Measurements from ENCODE around the gene MYO1D.
A peak's percentile ranks its signal among the peaks of the same experiment; 100 is the strongest.
"Not testable (repeated sequence)": the region's sequence is repeated elsewhere in the genome, so short reads cannot be mapped to it uniquely, and the experiment has no call there.

MYO1D gene

GRCh38 chr17:32876417-32877163, at the start of gene MYO1D:
MYO1D (minus strand) TSS chr17:32877124; CDS start chr17:32876872, 252 bp downstream.
- DNase-seq: no peak

DNA sequence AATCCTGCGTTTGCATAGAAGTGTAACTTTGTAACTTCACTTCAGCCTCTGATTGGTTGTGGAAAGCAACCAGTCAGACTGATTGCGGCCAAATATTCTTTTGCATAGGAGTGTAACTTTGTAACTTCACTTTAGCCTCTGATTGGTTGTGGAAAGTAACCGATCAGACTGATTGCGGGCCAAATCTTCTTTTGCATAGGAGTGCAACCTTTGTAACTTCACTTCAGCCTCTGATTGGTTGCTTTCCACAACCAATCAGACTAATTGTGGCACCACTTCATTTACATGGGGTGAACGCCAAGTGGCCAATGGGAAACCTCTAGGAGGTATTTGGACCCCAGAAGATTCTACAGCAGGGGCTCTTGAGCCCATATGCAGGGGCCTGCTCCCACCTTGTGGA, 49.3 kb upstream of the MYO1D start:
- no peak for DNase-seq

DNA sequence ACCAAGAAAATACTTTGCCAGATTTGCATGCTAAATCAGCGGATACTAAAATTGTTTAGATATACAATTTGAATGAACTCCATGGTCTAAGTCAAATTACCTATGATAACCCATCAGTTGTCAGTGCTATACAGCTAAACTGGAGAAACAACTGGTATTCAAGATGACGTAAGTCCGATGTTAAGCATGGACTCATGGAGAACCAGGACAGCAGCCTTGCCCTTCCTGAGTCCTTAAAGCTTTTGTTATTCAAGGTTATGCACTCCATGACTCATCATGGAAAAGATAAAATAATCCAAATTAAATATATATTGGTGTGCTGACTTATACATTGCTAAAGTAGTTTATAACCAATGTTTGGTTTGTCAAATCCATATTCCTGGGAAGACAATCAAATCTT, 47.0 kb upstream of the MYO1D start:
- not testable (repeated sequence) for DNase-seq

DNA sequence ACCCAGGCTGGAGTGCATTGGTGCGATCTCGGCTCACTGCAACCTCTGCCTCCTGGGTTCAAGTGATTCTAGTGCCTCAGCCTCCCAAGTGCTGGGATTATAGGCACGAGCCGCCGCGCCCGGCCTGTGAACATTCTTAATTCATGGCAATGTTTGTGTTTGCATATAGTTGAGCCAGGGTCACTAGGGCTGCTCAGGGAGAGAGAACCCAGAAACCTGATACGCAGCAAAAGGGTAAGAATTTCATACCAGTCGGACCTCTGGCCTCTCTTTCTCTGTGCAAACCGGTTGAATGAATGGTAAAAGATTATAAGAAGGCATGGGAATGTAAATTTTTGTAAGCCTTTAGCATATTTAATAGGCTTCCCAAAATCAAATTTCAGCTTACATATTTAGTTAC, 44.1 kb upstream of the MYO1D start:
- no peak for DNase-seq

DNA sequence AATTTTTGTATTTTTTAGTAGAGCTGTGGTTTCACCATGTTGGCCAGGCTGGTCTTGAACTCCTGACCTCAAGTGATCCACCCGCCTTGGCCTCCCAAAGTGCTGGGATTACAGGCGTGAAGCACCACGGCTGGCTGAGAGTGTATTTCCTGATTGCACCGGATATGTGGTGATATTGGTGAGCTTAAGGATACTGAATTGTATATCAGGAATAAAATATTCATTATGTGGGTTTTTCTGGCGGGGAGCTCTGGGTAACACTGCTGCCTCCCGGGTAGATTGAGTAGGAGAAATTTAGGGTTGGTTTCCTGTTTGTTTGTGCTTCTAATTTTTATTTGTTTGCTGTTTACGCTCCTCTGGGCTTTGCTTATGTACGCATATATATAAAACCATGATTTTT, 43.4 kb upstream of the MYO1D start:
- no peak for DNase-seq

GRCh38 chr17:32919876-32920275, 43.0 kb upstream of the MYO1D start:
- DNase-seq: not testable (repeated sequence)

DNA sequence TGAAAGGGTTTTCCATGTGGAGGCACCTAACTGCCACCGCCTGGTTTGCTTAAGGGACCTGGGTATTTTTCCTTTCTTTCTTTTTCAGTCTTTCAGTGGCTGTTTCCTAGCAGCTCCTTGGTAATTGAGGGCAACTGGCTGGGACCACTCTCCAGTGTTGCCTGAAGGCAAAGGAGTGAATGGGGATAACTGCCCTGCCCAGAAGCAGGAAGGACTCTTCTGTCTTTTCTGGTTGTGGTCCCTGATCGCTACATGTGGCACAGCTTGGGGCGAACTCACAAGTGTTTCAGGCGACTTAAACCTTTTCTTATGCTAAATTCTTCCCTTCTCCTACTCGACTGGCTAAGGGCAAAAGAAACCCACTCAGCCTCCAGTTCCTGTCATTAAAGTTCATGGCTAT, 40.9 kb upstream of the MYO1D start:
- DNase-seq: no peak

DNA sequence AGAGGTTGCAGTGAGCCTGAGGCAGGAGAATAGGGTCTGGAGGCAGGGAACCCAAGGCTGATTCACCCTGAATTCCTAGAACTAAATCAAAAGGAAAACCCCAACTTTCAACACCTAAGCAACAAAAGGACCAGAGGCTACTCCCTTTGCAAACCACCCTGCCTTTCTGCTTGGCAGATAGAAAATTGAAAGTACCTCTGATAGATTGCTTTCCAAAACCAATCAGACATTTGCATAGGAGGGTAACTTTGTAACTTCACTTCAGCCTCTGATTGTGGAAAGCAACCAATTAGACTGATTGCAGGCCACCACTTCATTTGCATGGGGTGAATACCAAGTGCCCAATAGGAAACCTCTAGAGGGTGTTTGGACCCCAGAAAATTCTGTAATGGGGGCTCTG, 40.2 kb upstream of the MYO1D start:
- DNase-seq: no peak

DNA sequence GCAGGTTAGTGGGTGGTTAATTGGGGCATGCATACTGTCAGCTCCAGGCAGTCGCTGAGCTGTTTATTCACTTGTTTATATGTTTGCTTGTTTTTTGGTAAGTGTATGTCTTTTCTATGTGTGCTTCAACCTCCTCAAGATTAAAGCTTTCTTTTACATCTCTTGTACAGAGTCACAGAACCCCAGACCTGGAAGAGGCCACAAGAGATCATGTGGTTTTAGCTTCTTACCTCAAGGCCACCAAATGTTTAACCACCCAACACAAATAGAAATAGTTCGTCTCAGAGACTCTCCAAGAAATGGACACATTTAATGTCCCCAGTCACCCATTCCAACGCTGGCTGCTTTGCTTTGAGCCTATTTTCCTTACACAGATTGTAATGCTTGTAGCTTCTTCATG, 39.2 kb upstream of the MYO1D start:
- no peak for DNase-seq

- DNase-seq: no peak
Measured at GRCh38 chr17:32915245-32915644, 38.3 kb upstream of the MYO1D start.

GRCh38 chr17:32914181-32914580, 37.3 kb upstream of the MYO1D start:
- DNase-seq: no peak

DNA sequence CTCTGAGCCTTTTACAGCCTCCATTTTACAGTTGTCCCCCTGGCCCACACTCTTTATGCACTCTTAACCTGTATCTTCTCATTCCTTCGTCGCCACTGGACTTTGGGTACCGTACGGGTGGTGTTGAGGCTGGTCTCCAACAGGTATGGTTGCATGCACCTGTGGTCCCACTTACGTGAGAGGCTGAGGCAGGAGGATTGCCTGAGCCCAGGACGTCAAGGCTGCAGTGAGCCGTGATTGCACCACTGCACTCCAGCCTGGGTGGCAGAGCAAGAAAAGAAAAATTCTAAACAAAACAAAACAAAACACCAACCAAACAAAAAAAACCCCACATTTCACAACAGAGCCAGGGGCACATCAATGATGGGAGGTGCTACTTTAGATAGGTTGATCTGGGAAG, 36.7 kb upstream of the MYO1D start:
- DNase-seq: no peak

- DNase-seq: no peak
Measured at GRCh38 chr17:32912218-32912897, 35.4 kb upstream of the MYO1D start.

GRCh38 chr17:32910769-32911168, 33.8 kb upstream of the MYO1D start:
- DNase-seq: no peak

- DNase-seq: peak; percentile 18
Measured at GRCh38 chr17:32909787-32910369, 33.0 kb upstream of the MYO1D start.

DNA sequence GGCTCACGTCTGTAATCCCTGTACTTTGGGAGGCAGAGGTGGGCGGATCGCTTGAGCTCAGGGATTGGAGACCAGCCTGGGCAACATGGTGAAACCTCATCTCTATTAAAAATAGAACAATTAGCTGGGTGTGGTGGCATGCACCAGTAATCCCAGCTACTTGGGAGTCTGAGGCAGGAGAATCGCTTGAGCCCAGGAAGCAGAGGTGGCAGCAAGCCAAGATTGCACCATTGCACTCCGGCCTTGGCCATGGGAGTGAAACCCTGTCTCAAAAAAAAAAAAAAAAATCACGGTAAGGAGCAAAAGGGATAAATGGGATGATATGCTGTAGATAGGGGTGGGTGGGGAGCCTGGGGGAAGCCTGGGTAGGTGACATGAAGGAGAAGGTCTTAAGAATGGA, 30.7 kb upstream of the MYO1D start:
- DNase-seq: no peak

GRCh38 chr17:32904891-32905290, 28.0 kb upstream of the MYO1D start:
- no peak for DNase-seq

GRCh38 chr17:32903774-32904673, 27.1 kb upstream of the MYO1D start:
- no peak for DNase-seq

DNA sequence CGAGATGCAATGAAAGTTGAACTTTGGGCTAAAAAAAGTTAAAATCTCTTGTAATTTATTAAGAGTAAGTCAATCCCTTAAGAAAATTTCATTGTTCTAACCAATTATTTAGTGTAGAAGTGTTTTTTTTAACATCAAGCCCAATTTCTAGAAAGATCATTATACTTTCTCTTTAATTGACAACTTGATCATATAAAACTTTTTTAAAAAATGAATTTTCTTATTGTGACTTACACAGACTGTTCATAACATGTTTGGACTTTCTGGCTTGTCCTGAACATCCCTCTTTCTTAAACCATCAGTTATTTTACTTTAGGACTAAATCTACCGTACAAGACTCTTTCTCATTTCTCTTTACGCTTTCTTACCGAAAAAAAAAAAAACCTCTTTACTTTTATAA, 24.8 kb upstream of the MYO1D start:
- no peak for DNase-seq

DNA sequence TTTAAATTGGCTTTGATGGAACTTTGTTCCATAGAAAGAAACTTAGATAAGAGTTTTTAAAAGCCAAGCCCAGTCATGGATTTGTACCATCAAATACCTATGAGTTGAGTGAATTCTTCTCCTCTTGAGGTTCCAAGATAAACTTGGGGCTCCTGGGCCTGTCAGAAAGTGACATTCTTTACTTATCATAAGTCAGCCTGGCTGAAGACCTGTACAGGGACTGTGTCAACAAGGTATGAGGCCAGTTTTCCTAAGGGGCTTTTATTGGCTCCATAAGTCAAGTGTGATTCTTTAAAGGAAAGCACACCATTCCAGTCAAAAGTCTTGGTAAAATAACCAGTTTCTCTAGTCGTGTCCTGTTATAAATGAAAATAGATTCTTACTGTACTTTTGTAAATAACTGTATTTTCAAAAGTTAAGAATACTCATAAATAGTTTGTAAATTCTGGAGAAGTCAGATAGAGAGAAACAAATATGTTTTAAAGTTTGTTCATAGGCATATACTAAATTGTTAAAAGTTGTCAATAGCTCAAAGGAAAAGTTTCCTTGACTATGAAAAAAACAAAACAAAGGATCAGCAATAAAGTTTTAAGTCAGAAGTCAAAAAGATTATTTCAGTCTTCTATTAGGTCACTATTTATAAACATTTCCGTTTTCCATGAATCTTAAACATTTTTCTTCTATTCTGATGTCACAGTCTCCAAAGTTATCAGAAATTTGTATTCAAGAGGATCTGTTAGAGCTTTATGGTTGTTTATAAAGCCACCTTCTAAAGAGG, 22.5 kb upstream of the MYO1D start:
- no peak for DNase-seq

- DNase-seq: no peak
Measured at GRCh38 chr17:32896647-32897258, 19.8 kb upstream of the MYO1D start.

DNA sequence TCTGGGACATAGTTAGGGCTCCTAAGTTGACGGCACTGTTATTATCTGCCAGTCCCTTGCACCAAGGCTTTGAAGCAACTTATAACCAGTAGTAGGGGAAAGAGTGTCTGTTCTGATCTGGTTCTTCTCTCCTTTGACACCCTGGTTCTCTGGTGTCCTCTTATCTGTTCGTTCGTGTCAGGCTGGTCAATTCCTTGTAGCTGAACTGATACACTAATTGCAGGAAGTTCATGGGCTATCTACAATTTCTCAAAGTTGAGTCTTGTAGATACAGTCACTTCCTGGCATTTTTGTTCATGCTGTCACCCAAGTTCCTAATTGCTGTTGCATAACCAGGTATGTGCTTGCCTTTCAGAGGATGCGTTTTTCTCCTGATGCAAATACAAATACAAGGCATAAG, 17.3 kb upstream of the MYO1D start:
- DNase-seq: no peak

All from DMS 273 treated with DMSO at 0.1 percent for 48 hours (cell line).